ENCODE results near the gene TTC28. TPM values are rescaled to one million over a fixed set of nuclear protein-coding genes. Genes with fewer than 3 reads are reported as not detected.

Gene TTC28
- total RNA-seq, 8 experiments from 2014 or later, result 19.2 to 51.4 (median 26.6) TPM

DNA sequence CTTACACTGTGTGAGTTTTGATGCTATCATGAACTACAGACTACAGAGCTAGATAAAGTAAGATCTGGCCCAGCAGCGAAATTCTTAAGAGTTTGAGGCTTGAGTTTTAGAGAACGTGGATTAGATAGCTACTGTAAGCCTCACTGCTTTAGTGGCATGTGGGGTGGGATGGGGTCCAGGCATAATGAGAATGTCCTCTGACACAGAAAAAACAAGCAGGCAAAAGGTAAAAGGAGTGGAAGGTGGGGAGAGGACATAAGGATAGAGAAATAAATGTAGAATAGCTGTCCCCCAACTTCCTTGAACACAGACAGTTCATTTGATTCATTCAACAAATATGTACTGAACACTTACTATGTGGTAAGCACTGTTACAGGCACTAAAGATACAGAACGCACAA, 436.1 kb downstream of the TTC28 start:
- 92 to 100% (median 98%) methylated on average over 1 to 3 of the region's 3 CpGs; no CpG with 5 or more reads in 1 of the 10 experiments for WGBS, 10 experiments
- Histone ChIP-seq H3K27ac (no peak overlapping the region), H3K4me3 (no peak overlapping the region), H3K4me1 (replicated peaks in 1 of 2) (peaks cover 43 to 47% of the 10 kb centered on the region in 2 donors)
- no peak for ATAC-seq (replicated peaks in 6 of 8)
- in situ Hi-C loops (cut with MboI; ENCODE audit: low pct_unique_long_range_greater_than_20kb in 2 of 9, low sequenced_read_pairs in 9 of 9, unreplicated experiment in 9 of 9), result no loop called here

DNA sequence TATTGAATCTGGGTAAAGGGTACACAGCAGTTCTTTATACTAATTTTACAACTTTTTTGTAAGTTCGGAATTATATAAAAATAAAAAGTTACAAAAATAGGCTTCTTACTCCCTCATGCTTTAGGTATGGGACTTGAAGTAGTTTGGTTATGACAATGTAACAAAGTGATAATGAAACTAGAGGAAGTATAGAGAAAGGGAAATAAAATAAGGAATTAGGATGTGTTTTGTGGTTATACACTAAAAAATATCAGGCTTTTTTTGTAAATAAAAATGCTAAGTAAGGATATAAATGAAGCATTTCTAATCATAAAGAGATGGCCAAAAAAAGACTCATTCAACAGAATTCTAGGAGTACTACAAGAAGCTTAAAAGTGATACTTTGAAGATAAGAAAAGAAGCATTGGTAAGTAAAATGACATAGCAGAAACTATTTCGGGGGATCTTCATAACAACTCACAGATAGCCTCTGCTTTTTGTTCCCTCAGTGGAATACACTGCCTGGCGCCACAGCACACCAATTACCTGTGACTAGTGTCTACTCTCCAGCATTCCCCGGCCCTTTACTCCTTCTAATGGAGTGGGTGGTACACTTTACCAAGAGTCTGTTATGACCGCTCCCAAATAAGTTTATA, 437.9 kb downstream of the TTC28 start:
- H3K4me1 ChIP-seq (replicated peaks in 1 of 2), result peaks cover 27 to 29% of the 10 kb centered on the region in 2 donors
- no peak overlapping the region for H3K27ac ChIP-seq
- WGBS, 10 experiments, result 81 to 100% (median 95%) methylated on average over 1 to 5 of the region's 5 CpGs
- in situ Hi-C loops (cut with MboI; ENCODE audit: low pct_unique_long_range_greater_than_20kb in 2 of 9, low sequenced_read_pairs in 9 of 9, unreplicated experiment in 9 of 9), result no loop called here
- ATAC-seq (replicated peaks in 6 of 8), result no peak
- H3K4me3 ChIP-seq, result no peak overlapping the region

DNA sequence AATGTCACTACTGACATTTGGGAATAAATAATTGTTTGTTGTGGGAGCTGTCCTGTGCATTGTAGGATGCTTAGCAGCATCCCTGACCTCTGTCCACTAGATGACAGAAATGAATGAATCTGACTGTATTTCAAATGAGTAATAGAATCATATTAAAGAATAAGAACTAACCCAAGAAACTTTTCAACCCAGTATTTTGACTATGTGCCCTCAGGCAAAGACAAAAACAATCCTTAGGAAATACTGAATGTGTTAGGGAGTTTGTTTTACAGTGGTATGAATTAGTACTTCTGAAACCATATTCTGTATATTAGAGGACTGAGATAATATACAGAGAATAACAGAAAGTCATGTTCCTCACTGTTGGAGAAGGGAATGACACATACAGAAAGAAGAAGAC, 439.7 kb downstream of the TTC28 start:
- peaks cover 10 to 11% of the 10 kb centered on the region in 2 donors for H3K4me1 ChIP-seq (replicated peaks in 1 of 2)
- in situ Hi-C loops (cut with MboI; ENCODE audit: low pct_unique_long_range_greater_than_20kb in 2 of 9, low sequenced_read_pairs in 9 of 9, unreplicated experiment in 9 of 9), result no loop called here
- no peak overlapping the region for H3K4me3 ChIP-seq
- H3K27ac ChIP-seq, result no peak overlapping the region
- ATAC-seq (replicated peaks in 6 of 8), result no peak

DNA sequence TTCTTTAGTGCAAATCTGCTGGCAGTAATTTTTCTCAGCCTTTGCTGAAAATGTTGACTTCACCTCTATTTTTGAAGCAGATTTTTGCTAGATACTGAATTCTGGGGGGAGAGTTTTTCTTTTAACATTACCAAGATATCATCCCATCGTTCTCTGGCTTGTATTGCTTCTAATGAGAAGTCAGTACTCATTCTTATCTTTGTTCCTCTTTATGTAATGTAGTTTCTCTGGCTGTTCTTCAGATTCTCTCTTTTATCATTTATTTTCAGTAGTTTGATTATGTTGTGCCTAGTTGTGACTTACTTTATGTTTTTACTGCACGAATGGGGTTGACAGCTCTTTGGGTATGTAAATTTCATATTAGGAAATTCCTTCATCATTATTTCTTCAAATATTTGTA, 441.9 kb downstream of the TTC28 start:
- Histone ChIP-seq H3K4me3 (no peak overlapping the region), H3K4me1 (replicated peaks in 1 of 2) (no peaks in the 10 kb centered on the region), H3K27ac (no peak overlapping the region)
- ATAC-seq (replicated peaks in 6 of 8), result no peak
- in situ Hi-C loops (cut with MboI; ENCODE audit: low pct_unique_long_range_greater_than_20kb in 2 of 9, low sequenced_read_pairs in 9 of 9, unreplicated experiment in 9 of 9), result no loop called here
- WGBS, 10 experiments, result 82 to 100% (median 93%) methylated on average over 1 to 2 of the region's 2 CpGs

DNA sequence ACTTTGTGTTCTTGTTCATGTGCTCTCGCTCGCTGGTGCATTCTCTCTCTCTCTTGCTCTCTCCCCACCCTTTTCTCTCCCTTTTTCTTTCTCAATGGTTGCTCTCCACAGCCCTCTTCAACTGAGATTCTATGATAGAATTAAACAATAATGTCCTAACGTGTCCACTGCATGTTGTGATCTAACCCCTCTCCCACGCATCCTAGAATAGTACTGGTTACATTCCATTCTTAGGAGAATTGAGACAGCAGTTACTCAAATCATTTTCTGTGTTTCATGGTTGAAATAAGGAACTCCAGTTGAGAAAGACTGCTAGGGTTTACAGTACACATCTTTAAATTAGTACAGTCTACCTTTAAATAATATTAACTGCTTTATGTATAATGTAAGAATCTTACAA, 442.5 kb downstream of the TTC28 start:
- Histone ChIP-seq H3K4me3 (no peak overlapping the region), H3K4me1 (replicated peaks in 1 of 2) (no peaks in the 10 kb centered on the region), H3K27ac (no peak overlapping the region)
- no peak for ATAC-seq (replicated peaks in 6 of 8)
- 46 to 100% (median 89%) methylated on average over 1 to 4 of the region's 4 CpGs for WGBS, 10 experiments
- in situ Hi-C loops (cut with MboI; ENCODE audit: low pct_unique_long_range_greater_than_20kb in 2 of 9, low sequenced_read_pairs in 9 of 9, unreplicated experiment in 9 of 9), result no loop called here

DNA sequence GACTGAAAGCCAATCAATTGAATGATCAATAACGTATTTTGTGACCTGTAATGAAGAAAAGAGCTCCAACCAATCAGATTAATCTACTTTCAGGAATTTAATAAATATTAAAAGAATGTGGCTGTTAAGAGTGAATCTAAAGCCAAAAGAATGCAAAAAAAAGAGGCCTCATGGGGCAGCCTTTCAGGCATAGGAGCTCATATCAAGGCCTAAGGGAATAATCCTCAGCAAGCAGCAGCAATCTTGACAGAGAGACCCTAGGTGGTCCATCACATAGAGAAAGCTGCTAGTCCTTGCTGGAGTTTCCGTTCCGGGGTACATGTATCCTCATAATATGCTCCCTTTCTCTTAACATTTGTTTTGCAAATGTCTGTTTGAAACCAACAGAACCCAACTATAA, 447.4 kb downstream of the TTC28 start:
- H3K27ac ChIP-seq, result no peak overlapping the region
- H3K4me1 ChIP-seq (replicated peaks in 1 of 2), result peaks cover 3 to 8% of the 10 kb centered on the region in 2 donors
- no peak overlapping the region for H3K4me3 ChIP-seq
- ATAC-seq (replicated peaks in 6 of 8), result no peak
- WGBS, 10 experiments, result 59 to 100% (median 72%) methylated on average over 1 to 3 of the region's 3 CpGs; no CpG with 5 or more reads in 3 of the 10 experiments
- in situ Hi-C loops (cut with MboI; ENCODE audit: low pct_unique_long_range_greater_than_20kb in 2 of 9, low sequenced_read_pairs in 9 of 9, unreplicated experiment in 9 of 9), result no loop called here

DNA sequence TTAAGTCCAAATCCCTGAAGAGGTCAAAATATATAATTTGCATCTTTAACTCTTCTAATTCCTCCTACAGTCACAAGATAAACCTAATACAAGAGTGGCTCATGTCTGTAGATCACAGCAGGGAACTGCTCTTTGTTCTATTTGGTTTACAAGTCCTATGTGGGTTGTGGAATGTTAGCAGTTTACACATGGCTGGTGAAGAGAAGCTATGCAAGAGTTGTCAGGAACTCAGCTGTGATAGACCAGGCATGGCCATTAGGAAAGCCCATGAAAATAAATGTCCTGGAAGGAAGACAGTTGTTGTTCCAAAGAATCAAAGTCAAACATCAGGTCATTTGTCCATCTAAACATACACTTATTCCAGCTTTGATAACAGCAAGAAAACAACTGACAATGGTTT, 448.2 kb downstream of the TTC28 start:
- no peak overlapping the region for H3K27ac ChIP-seq
- peak in 1 of 8 experiments; percentile 83 for ATAC-seq (replicated peaks in 6 of 8)
- in situ Hi-C loops (cut with MboI; ENCODE audit: low pct_unique_long_range_greater_than_20kb in 2 of 9, low sequenced_read_pairs in 9 of 9, unreplicated experiment in 9 of 9), result no loop called here
- no peak overlapping the region for H3K4me3 ChIP-seq
- H3K4me1 ChIP-seq (replicated peaks in 1 of 2), result peaks cover 3 to 8% of the 10 kb centered on the region in 2 donors

DNA sequence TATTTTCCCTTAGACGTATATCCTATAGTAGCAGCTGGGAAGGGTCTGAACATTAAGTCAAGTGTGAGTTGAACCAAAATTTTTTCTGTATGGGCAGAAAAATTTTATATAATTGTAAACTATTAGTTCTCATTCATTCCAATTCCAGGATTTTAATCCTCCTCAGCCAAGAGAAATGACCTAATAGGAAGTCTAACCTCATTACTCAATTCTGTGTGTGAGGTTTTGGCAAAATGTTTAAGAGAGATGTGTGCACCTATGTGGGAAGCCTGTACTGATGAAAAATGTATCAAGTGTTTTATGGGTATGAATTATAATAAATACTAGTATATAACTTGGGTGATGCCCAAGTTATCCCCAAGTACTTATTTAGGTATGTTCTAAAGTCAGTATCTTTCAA, 449.0 kb downstream of the TTC28 start:
- peaks cover 3 to 8% of the 10 kb centered on the region in 2 donors for H3K4me1 ChIP-seq (replicated peaks in 1 of 2)
- ATAC-seq (replicated peaks in 6 of 8), result no peak
- no peak overlapping the region for H3K4me3 ChIP-seq
- WGBS, 10 experiments, result 38 to 100% (median 74%) methylated on average over 1 of the region's 1 CpG; no CpG with 5 or more reads in 6 of the 10 experiments
- in situ Hi-C loops (cut with MboI; ENCODE audit: low pct_unique_long_range_greater_than_20kb in 2 of 9, low sequenced_read_pairs in 9 of 9, unreplicated experiment in 9 of 9), result no loop called here
- no peak overlapping the region for H3K27ac ChIP-seq

DNA sequence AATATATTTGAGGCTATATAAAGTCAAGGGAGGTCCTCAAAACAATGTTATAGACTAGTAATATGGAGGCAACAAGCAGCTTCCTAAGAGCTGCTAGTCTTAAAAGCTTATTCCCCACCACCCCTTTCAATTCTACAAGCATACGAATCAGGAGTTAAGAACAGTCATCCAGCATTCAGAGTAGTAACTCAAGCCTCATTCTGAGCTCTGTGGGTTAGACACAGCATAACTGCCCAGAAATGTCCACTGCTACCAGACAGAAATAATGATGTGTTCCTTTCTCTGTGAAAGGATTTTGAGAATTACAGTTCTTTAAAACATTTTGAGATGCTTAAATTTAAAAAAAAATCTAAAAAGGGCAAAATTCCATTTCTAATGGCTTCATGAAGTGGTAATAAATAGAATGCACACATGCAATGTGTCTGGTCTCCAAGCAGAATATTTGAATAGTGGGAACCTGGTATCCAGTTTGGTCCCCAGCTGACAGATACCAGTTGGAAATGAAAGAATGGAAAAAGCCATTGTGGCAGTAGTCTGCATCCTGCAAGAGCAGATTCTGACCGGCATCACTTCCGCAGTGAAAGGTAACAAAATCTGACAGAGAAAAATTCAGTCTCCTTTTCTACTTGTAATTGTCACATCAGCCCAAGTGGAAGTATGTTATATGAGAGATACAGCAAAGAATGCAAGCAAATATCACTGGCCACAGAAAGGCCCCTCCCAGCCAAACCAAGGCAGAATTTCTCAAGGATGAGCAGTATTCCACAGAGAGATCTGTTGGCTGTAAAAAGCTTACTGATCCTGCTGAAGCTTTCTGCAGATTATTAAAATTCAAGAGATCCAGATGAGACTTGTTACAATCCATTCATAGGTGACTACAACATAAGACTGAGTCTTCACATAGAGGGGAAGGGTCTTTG, 449.8 kb downstream of the TTC28 start:
- peak in 2 of 8 experiments; percentile 21 to 40 for ATAC-seq (replicated peaks in 6 of 8)
- in situ Hi-C loops (cut with MboI; ENCODE audit: low pct_unique_long_range_greater_than_20kb in 2 of 9, low sequenced_read_pairs in 9 of 9, unreplicated experiment in 9 of 9), result no loop called here
- H3K4me3 ChIP-seq, result no peak overlapping the region
- 15 to 100% (median 90%) methylated on average over 1 to 3 of the region's 3 CpGs for WGBS, 10 experiments
- no peak overlapping the region for H3K27ac ChIP-seq
- peaks cover 3 to 8% of the 10 kb centered on the region in 2 donors for H3K4me1 ChIP-seq (replicated peaks in 1 of 2)

DNA sequence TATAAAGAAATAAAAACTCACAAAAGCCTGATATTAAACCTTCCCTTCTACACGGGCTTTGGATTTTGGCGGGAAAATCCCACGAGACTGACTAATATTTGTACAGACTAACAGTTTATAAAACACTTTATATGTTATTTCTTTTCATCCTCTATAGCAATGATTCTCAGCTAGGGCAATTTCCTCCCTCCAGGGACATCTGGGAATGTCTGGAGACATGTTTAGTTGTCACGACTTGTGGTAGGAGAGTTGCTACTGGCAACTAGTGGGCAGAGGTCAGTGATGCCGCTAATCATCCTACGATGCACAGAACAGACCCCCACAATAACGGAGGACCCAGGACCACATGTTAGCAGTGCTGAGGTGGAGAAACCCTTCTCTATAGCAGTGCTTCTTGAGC, 455.8 kb downstream of the TTC28 start:
- no peak overlapping the region for H3K4me3 ChIP-seq
- no peak for ATAC-seq (replicated peaks in 6 of 8)
- in situ Hi-C loops (cut with MboI; ENCODE audit: low pct_unique_long_range_greater_than_20kb in 2 of 9, low sequenced_read_pairs in 9 of 9, unreplicated experiment in 9 of 9), result no loop called here
- H3K27ac ChIP-seq, result no peak overlapping the region
- H3K4me1 ChIP-seq (replicated peaks in 1 of 2), result peaks cover 23 to 31% of the 10 kb centered on the region in 2 donors
- WGBS, 10 experiments, result 57 to 100% (median 78%) methylated on average over 1 to 6 of the region's 7 CpGs

DNA sequence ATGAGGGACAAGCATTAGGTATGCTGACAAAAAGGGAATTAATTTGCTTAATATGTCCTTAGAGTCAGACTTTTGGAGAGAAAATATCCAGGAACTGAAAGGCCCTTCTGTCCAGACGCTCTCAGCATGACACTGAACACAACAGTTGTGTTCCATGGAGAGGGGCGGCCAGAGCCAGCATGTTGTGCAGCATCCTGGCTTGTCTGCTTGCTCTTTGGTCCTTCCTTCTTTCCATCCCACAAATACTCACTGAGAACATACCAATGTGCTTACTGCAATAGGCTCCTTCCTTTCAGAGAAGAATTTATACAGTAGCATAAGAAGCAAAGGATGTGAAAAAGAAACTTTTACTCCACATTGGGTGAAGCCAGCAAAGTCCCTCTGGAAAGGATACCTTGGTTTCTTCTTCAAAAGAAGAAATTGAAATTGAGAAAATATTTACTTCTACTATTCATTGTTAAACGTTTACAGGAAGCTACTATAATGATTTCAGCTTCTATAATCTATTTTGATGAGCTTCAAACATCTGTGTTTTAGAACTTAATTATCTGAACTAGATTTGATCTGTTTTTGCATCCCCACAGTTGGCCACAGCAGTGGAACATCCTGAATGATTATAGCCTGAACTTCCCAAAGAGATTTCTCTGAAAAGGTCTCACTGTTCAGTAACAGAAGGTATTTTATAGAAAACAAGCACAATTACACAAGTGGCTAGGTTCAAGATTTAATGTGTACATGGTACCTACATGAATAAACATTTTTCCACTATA, 456.5 kb downstream of the TTC28 start:
- Histone ChIP-seq H3K4me3 (no peak overlapping the region), H3K4me1 (replicated peaks in 1 of 2) (peaks cover 23 to 31% of the 10 kb centered on the region in 2 donors), H3K27ac (no peak overlapping the region)
- in situ Hi-C loops (cut with MboI; ENCODE audit: low pct_unique_long_range_greater_than_20kb in 2 of 9, low sequenced_read_pairs in 9 of 9, unreplicated experiment in 9 of 9), result no loop called here
- WGBS, 10 experiments, result 0 to 86% (median 58%) methylated on average over 1 to 3 of the region's 3 CpGs
- peak in 2 of 8 experiments; percentile 16 for ATAC-seq (replicated peaks in 6 of 8)

DNA sequence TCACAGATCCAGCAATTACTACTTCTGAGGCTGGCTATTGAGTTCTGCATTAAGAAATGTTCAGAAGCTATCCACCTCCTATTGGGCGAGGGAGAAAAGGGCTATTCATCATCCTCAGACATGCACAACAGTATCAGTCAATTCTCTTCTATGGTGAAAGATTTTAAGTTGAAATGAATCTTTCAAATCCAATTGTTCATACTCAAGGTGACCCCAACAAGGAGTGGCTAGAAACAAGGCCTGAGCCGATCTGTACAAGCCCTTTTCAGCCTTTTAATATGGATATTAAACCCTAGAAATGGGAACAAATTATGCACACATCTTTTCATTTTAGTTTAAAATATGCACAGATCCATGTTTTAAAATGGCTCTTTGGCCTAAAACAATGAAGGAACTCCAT, 457.1 kb downstream of the TTC28 start:
- in situ Hi-C loops (cut with MboI; ENCODE audit: low pct_unique_long_range_greater_than_20kb in 2 of 9, low sequenced_read_pairs in 9 of 9, unreplicated experiment in 9 of 9), result no loop called here
- Histone ChIP-seq H3K27ac (no peak overlapping the region), H3K4me1 (replicated peaks in 1 of 2) (peaks cover 23 to 31% of the 10 kb centered on the region in 2 donors), H3K4me3 (no peak overlapping the region)
- 43 to 80% (median 65%) methylated on average over 1 to 2 of the region's 2 CpGs; no CpG with 5 or more reads in 4 of the 10 experiments for WGBS, 10 experiments
- ATAC-seq (replicated peaks in 6 of 8), result peak in 6 of 8 experiments; percentile 15 to 42 (median 28)

DNA sequence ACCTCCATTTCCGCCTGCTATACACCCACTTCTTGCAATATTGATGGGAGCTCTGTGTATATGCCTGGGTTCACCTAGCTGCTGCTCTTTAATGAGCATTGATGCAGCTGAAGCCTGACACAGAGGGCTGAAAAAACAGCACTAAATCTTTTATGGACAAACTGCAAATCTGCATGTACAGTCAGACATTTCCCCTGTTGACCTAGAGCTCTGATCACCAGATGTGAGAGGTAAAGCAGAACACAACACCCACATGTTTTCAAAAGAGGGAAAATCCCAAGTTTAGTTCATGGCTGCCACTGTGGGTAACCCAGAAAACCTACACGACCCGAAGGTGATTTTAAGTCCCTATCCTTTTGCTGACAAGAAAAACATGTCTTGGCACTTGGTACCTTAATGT, 457.6 kb downstream of the TTC28 start:
- WGBS, 10 experiments, result 46 to 100% (median 83%) methylated on average over 1 to 3 of the region's 3 CpGs; no CpG with 5 or more reads in 2 of the 10 experiments
- Histone ChIP-seq H3K27ac (no peak overlapping the region), H3K4me1 (replicated peaks in 1 of 2) (peaks cover 23 to 34% of the 10 kb centered on the region in 2 donors), H3K4me3 (no peak overlapping the region)
- peak in 5 of 8 experiments; percentile 22 to 96 (median 63) for ATAC-seq (replicated peaks in 6 of 8)
- in situ Hi-C loops (cut with MboI; ENCODE audit: low pct_unique_long_range_greater_than_20kb in 2 of 9, low sequenced_read_pairs in 9 of 9, unreplicated experiment in 9 of 9), result no loop called here

Data from motor neuron (in vitro differentiated cells).